GM23338 (cell line): ENCODE data around the gene RARG. TPM values are rescaled to one million over a fixed set of nuclear protein-coding genes. Genes with fewer than 3 reads are reported as not detected.

Source experiments
- ATAC-seq: fragments of 200-7000 bp; cut with Tn5 transposase; 3 replicates; pipeline ENCODE4 v1.9.1; 2020
- DNase-seq: peaks from one replicate; pipeline ENCODE4 v3.0.0-alpha.2; 2015; ENCODE audit warnings: low spot score
- H2AFZ ChIP-seq: fragments of 200-600 bp; sonication (generic); 2 replicates; pipeline ENCODE4 v1.8.0; 2016; ENCODE audit warnings: antibody characterized with exemption, mild to moderate bottlenecking, moderate library complexity
- H3F3A ChIP-seq: fragments of 200-600 bp; sonication (generic); replicated peaks from 2 replicates; pipeline ENCODE4 v1.8.0; 2017; ENCODE audit warnings: antibody characterized with exemption, mixed run types, low read depth
- H3K27ac ChIP-seq: fragments of 200-600 bp; sonication (generic); 2 replicates; pipeline ENCODE4 v1.6.1; 2016; ENCODE audit warnings: low read depth
- H3K27me3 ChIP-seq: fragments of 200-600 bp; sonication (generic); 2 replicates; pipeline ENCODE4 v1.8.0; 2016; ENCODE audit warnings: mild to moderate bottlenecking, mixed run types, moderate library complexity; ENCODE audit not compliant: insufficient read depth
- H3K36me3 ChIP-seq: fragments of 200-600 bp; sonication (generic); 2 replicates; pipeline ENCODE4 v1.8.0; 2016; ENCODE audit warnings: mild to moderate bottlenecking; ENCODE audit not compliant: insufficient read depth
- H3K4me1 ChIP-seq: fragments of 200-600 bp; sonication (generic); 2 replicates; pipeline ENCODE4 v1.8.0; 2016; ENCODE audit warnings: mild to moderate bottlenecking, moderate library complexity; ENCODE audit not compliant: insufficient read depth
- H3K4me2 ChIP-seq: fragments of 200-600 bp; sonication (generic); 2 replicates; pipeline ENCODE4 v1.7.1; 2017; ENCODE audit warnings: mixed run types
- H3K4me3 ChIP-seq: fragments of 200-600 bp; sonication (generic); 2 replicates; pipeline ENCODE4 v1.6.1; 2016; ENCODE audit warnings: mixed run types
- H3K79me2 ChIP-seq: fragments of 200-600 bp; sonication (generic); replicated peaks from 2 replicates; pipeline ENCODE4 v1.8.0; 2017; ENCODE audit warnings: mild to moderate bottlenecking; ENCODE audit not compliant: insufficient read depth
- H3K9me2 ChIP-seq: fragments of 200-600 bp; sonication (generic); 2 replicates; pipeline ENCODE4 v1.8.0; 2017; ENCODE audit not compliant: insufficient read depth
- H4K20me1 ChIP-seq: fragments of 200-600 bp; sonication (generic); replicated peaks from 2 replicates; pipeline ENCODE4 v1.8.0; 2017; ENCODE audit warnings: mild to moderate bottlenecking; ENCODE audit not compliant: insufficient read depth
- H3K27ac Mint-ChIP-seq: 2 replicates; pipeline ENCODE4 v1.8.0; 2020; ENCODE audit warnings: inconsistent platforms, mild to moderate bottlenecking, moderate library complexity, mixed read lengths
- H3K27me3 Mint-ChIP-seq: 3 replicates; pipeline ENCODE4 v1.8.0; 2022; ENCODE audit warnings: low read depth, mild to moderate bottlenecking, moderate library complexity, mixed read lengths, inconsistent platforms; ENCODE audit not compliant: insufficient read depth, poor library complexity
- H3K36me3 Mint-ChIP-seq: 3 replicates; pipeline ENCODE4 v1.8.0; 2021; ENCODE audit warnings: low read depth, mild to moderate bottlenecking, inconsistent platforms, moderate library complexity, mixed read lengths
- H3K4me1 Mint-ChIP-seq: 3 replicates; pipeline ENCODE4 v1.8.0; 2020; ENCODE audit warnings: mild to moderate bottlenecking, inconsistent platforms, mixed read lengths
- H3K4me3 Mint-ChIP-seq: 3 replicates; pipeline ENCODE4 v1.8.0; 2021; ENCODE audit warnings: moderate library complexity, mild to moderate bottlenecking, inconsistent platforms, mixed read lengths
- H3K9me3 Mint-ChIP-seq: 3 replicates; pipeline ENCODE4 v1.8.0; 2020; ENCODE audit warnings: moderate library complexity, mild to moderate bottlenecking, inconsistent platforms, mixed read lengths
- CREB1 ChIP-seq: fragments of 250-450 bp; sonication (Bioruptor Pico); IDR thresholded peaks from 2 replicates; pipeline ENCODE4 v1.5.0; 2020; ENCODE audit warnings: low read depth, mild to moderate bottlenecking, moderate library complexity
- ETS1 ChIP-seq: IDR thresholded peaks from 2 replicates; pipeline ENCODE4 v1.6.1; 2016; ENCODE audit warnings: antibody characterized with exemption
- EZH2 ChIP-seq: fragments of 200-600 bp; sonication (generic); IDR thresholded peaks from one replicate; pipeline ENCODE4 v1.8.0; 2017; ENCODE audit warnings: antibody characterized with exemption, mild to moderate bottlenecking, low read depth; ENCODE audit not compliant: unreplicated experiment
- EZH2phosphoT487 ChIP-seq: fragments of 200-600 bp; sonication (generic); IDR thresholded peaks from one replicate; pipeline ENCODE4 v1.8.1; 2018; ENCODE audit warnings: antibody characterized with exemption; ENCODE audit not compliant: unreplicated experiment
- POLR2AphosphoS5 ChIP-seq: IDR thresholded peaks from 2 replicates; pipeline ENCODE4 v1.6.1; 2016; ENCODE audit warnings: antibody characterized with exemption, low read depth
- STAT1 ChIP-seq: IDR thresholded peaks from one replicate; pipeline ENCODE4 v1.6.1; 2016; ENCODE audit warnings: antibody characterized with exemption; ENCODE audit not compliant: unreplicated experiment
- ZNF331 ChIP-seq: fragments of 250-450 bp; sonication (Bioruptor Pico); IDR thresholded peaks from 2 replicates; pipeline ENCODE4 v1.5.0; 2020; ENCODE audit warnings: low read depth, mild to moderate bottlenecking, moderate library complexity
- ZNF462 ChIP-seq: fragments of 250-450 bp; sonication (Bioruptor Pico); IDR thresholded peaks from 2 replicates; pipeline ENCODE4 v1.5.0; 2020; ENCODE audit warnings: mild to moderate bottlenecking, moderate library complexity
- polyA plus RNA-seq: library from polyadenylated mRNA; unstranded; fragments of >200 nt; fragmentation: Nextera tagmentation; extraction: Ambion mirVana; gene quantifications from 2 replicates; pipeline ENCODE4 v1.2.1, GENCODE V29; 2016
- total RNA-seq: library from RNA; depleted of rRNA; stranded (reverse); fragments of >200 nt; shearing (Covaris generic); gene quantifications from 2 replicates; pipeline ENCODE4 v1.2.3, GENCODE V29; 2014

RARG gene
- total and polyA plus RNA-seq, 2 experiments from 2014 or later: 18.5 to 50.2 TPM

- no peak for TF ChIP-seq ZNF462 (CRISPR knock-in tag)
- no peak for TF ChIP-seq EZH2phosphoT487
- no peak for TF ChIP-seq POLR2AphosphoS5
- TF ChIP-seq STAT1: no peak
- no peak for TF ChIP-seq CREB1 (CRISPR knock-in tag)
Observed at GRCh38 chr12:53254816-53255545, 23.0 kb upstream of the RARG start (continued).

GRCh38 chr12:53253298-53253697, 21.3 kb upstream of the RARG start:
- no peaks in the 10 kb centered on the region for H3K36me3 ChIP-seq
- H3K4me3 Mint-ChIP-seq: peak overlapping the region; percentile 96
- no peaks in the 10 kb centered on the region for H3K9me2 ChIP-seq
- H3K27me3 ChIP-seq: no peaks in the 10 kb centered on the region
- no peak for DNase-seq
- peaks cover 6% of the 10 kb centered on the region; the same call in 1 of the 3 replicates for H3K36me3 Mint-ChIP-seq
- peaks cover 13% of the 10 kb centered on the region for H3F3A ChIP-seq
- ATAC-seq: no peak
- H3K79me2 ChIP-seq: peaks cover 4% of the 10 kb centered on the region; the same call in 1 of the 2 replicates
- H3K4me1 ChIP-seq: peaks cover 12% of the 10 kb centered on the region
- H4K20me1 ChIP-seq: no peaks in the 10 kb centered on the region
- peaks cover 20% of the 10 kb centered on the region for H3K4me1 Mint-ChIP-seq
- H3K27me3 Mint-ChIP-seq: peaks cover 21% of the 10 kb centered on the region
- H3K9me3 Mint-ChIP-seq: no peaks in the 10 kb centered on the region; the same call in 2 of the 3 replicates
- no peak overlapping the region for H2AFZ ChIP-seq
- H3K4me2 ChIP-seq: peak overlapping the region; percentile 93; the same call in 1 of the 2 replicates
- no peak overlapping the region for H3K27ac Mint-ChIP-seq
- H3K4me3 ChIP-seq: peak overlapping the region; percentile 94; the same call in 1 of the 2 replicates
- no peak overlapping the region for H3K27ac ChIP-seq
- no peak for TF ChIP-seq ZNF462 (CRISPR knock-in tag)
- TF ChIP-seq ZNF331 (CRISPR knock-in tag): no peak
- TF ChIP-seq ETS1: no peak
- no peak for TF ChIP-seq EZH2
